Testis (tissue), 3 donors: ENCODE data around the gene SLC12A2. TPM values are rescaled to one million over a fixed set of nuclear protein-coding genes. Genes with fewer than 3 reads are reported as not detected.

ENCODE experiments used
- DNase-seq: peaks from one replicate; pipeline ENCODE4 v3.0.0-alpha.2; 2019
- H3K27ac ChIP-seq, 2 donors: fragments of 200-600 bp; sonication (generic); one replicate each; pipeline ENCODE4 v1.5.1; 2019
- H3K27me3 ChIP-seq: fragments of 200-600 bp; sonication (generic); one replicate; pipeline ENCODE4 v1.5.1; 2019
- H3K36me3 ChIP-seq: fragments of 200-600 bp; sonication (generic); one replicate; pipeline ENCODE4 v1.5.1; 2017; ENCODE audit warnings: low read depth; ENCODE audit errors: missing control alignments
- H3K4me1 ChIP-seq: fragments of 200-600 bp; sonication (generic); one replicate; pipeline ENCODE4 v1.5.1; 2019
- H3K4me3 ChIP-seq, 2 donors: fragments of 200-600 bp; sonication (generic); one replicate each; pipeline ENCODE4 v1.5.1; 2017 to 2019
- H3K9me3 ChIP-seq: fragments of 200-600 bp; sonication (generic); one replicate; pipeline ENCODE4 v1.5.1; 2017
- CTCF ChIP-seq, 3 experiments: fragments of 450-650 bp in 2 of 3; fragments of 200-600 bp in 1 of 3; sonication (generic) in 1 of 3; IDR thresholded peaks; one replicate each; pipeline ENCODE4 v1.5.1; 2016 to 2019; ENCODE audit warnings: antibody characterized with exemption in 3 of 3, mild to moderate bottlenecking in 2 of 3, moderate library complexity in 1 of 3
- POLR2A ChIP-seq: fragments of 450-650 bp; IDR thresholded peaks from one replicate; pipeline ENCODE4 v1.6.1; 2017; ENCODE audit warnings: antibody characterized with exemption, mild to moderate bottlenecking, moderate library complexity
- WGBS, 2 donors: methylation state at CpG; one replicate each; pipeline ENCODE4 v1.1.5; 2018; 5-methylcytosine and 5-hydroxymethylcytosine counted together
- intact Hi-C: fragments of 100-400 bp; cut with DNase I; formaldehyde crosslinking; loops from one replicate; pipeline ENCODE4 v1.15.1; 2023; ENCODE audit warnings: low total_unique reads
- polyA plus RNA-seq: library from polyadenylated mRNA; stranded (reverse); fragments of 350-450 nt; fragmentation: Illumina TruSeq; extraction: RNeasy Lipid Tissue Mini Kit (QIAGEN cat#74804); gene quantifications from one replicate; pipeline ENCODE4 v1.2.3, GENCODE V29; 2014; ENCODE audit warnings: low read depth, low replicate concordance; ENCODE audit not compliant: insufficient read depth
- total RNA-seq, 2 donors: library from RNA; depleted of rRNA; stranded (reverse); fragments of >200 nt; gene quantifications; one replicate each; pipeline ENCODE4 v1.2.3, GENCODE V29; 2016

Gene SLC12A2
- total and polyA plus RNA-seq, 3 donors from 2014 or later, result 27.8 to 40.3 (median 33.0) TPM

- WGBS, 2 donors, result 90 to 94% methylated on average over 5 of the region's 5 CpGs
These were observed 16.4 kb downstream of the SLC12A2 start for GRCh38 chr5:128099944-128100343.

GRCh38 chr5:128100860-128101557 lies 17.4 kb downstream of the SLC12A2 start:
- no peak for DNase-seq
- Histone ChIP-seq H3K27ac (no peak overlapping the region), H3K4me1 (no peaks in the 10 kb centered on the region), H3K4me3 (no peak overlapping the region), H3K9me3 (no peaks in the 10 kb centered on the region), H3K27me3 (no peaks in the 10 kb centered on the region), H3K36me3 (no peaks in the 10 kb centered on the region)
- intact Hi-C loops, result no loop called here
- WGBS, 2 donors, result 79 to 90% methylated on average over 5 of the region's 5 CpGs
- no peak for TF ChIP-seq CTCF (IDR thresholded peaks at IDR 0.05)
- TF ChIP-seq POLR2A, result no peak

More at GRCh38 chr5:128099944-128100343, 16.4 kb downstream of the SLC12A2 start:
- no peak for DNase-seq
- H3K27ac ChIP-seq, result no peak overlapping the region
- no peaks in the 10 kb centered on the region for H3K9me3 ChIP-seq
- intact Hi-C loops, result no loop called here
- H3K27me3 ChIP-seq, result no peaks in the 10 kb centered on the region
- no peak overlapping the region for H3K4me3 ChIP-seq
- TF ChIP-seq CTCF (IDR thresholded peaks at IDR 0.05), result no peak
- TF ChIP-seq POLR2A, result no peak
- no peaks in the 10 kb centered on the region for H3K4me1 ChIP-seq
- no peaks in the 10 kb centered on the region for H3K36me3 ChIP-seq

GRCh38 chr5:128101676-128102075 lies 18.1 kb downstream of the SLC12A2 start:
- Histone ChIP-seq H3K4me3 (no peak overlapping the region), H3K36me3 (no peaks in the 10 kb centered on the region), H3K27me3 (no peaks in the 10 kb centered on the region), H3K4me1 (no peaks in the 10 kb centered on the region), H3K9me3 (no peaks in the 10 kb centered on the region), H3K27ac (no peak overlapping the region)
- DNase-seq, result no peak
- intact Hi-C loops, result no loop called here
- 98 to 100% methylated on average over 1 of the region's 1 CpG for WGBS, 2 donors
- no peak for TF ChIP-seq CTCF (IDR thresholded peaks at IDR 0.05)
- TF ChIP-seq POLR2A, result no peak

GRCh38 chr5:128105203-128105602 lies 21.6 kb downstream of the SLC12A2 start:
- Histone ChIP-seq H3K27ac (no peak overlapping the region), H3K36me3 (no peaks in the 10 kb centered on the region), H3K27me3 (no peaks in the 10 kb centered on the region), H3K4me3 (no peak overlapping the region), H3K4me1 (no peaks in the 10 kb centered on the region), H3K9me3 (no peaks in the 10 kb centered on the region)
- no peak for TF ChIP-seq POLR2A
- no peak for TF ChIP-seq CTCF (IDR thresholded peaks at IDR 0.05)
- no peak for DNase-seq
- intact Hi-C loops, result no loop called here
- 76 to 79% methylated on average over 7 of the region's 7 CpGs for WGBS, 2 donors

GRCh38 chr5:128109138-128109537 lies 25.6 kb downstream of the SLC12A2 start:
- H3K36me3 ChIP-seq, result no peaks in the 10 kb centered on the region
- no peak overlapping the region for H3K27ac ChIP-seq
- intact Hi-C loops, result no loop called here
- TF ChIP-seq POLR2A, result no peak
- TF ChIP-seq CTCF (IDR thresholded peaks at IDR 0.05), result no peak
- no peak for DNase-seq
- no peaks in the 10 kb centered on the region for H3K9me3 ChIP-seq
- H3K4me3 ChIP-seq, result no peak overlapping the region
- 96 to 97% methylated on average over 14 of the region's 14 CpGs for WGBS, 2 donors
- no peaks in the 10 kb centered on the region for H3K4me1 ChIP-seq
- H3K27me3 ChIP-seq, result no peaks in the 10 kb centered on the region
